Measurements from ENCODE around the gene GABBR2.

DNA sequence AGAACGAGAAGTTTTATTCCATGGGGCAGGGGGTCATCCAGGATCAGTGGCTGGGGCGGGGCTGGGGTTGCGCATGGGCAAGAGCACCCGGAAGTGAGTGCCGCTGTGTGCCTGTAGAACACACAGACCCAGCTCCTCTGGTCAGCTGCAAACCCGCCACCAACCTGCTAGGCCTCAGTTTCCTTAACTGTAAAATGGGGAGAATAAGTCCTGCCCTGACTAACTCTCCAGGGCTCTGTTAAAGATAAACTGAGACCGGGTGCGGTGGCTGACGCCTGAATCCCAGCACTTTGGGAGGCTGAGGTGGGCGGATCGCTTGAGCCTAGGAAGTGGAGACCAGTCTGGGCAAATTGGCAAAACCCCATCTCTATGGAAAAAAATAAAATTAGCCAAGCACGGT is 152.2 kb downstream of the GABBR2 start:
- TF ChIP-seq, protein P1, sequence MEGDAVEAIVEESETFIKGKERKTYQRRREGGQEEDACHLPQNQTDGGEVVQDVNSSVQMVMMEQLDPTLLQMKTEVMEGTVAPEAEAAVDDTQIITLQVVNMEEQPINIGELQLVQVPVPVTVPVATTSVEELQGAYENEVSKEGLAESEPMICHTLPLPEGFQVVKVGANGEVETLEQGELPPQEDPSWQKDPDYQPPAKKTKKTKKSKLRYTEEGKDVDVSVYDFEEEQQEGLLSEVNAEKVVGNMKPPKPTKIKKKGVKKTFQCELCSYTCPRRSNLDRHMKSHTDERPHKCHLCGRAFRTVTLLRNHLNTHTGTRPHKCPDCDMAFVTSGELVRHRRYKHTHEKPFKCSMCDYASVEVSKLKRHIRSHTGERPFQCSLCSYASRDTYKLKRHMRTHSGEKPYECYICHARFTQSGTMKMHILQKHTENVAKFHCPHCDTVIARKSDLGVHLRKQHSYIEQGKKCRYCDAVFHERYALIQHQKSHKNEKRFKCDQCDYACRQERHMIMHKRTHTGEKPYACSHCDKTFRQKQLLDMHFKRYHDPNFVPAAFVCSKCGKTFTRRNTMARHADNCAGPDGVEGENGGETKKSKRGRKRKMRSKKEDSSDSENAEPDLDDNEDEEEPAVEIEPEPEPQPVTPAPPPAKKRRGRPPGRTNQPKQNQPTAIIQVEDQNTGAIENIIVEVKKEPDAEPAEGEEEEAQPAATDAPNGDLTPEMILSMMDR (conservative IDR thresholded peaks at IDR 0.05), result no peak
- no peak for TF ChIP-seq ZFX (IDR thresholded peaks at IDR 0.05)
